Measurements from ENCODE around the gene CFAP46. TPM values are rescaled to one million over a fixed set of nuclear protein-coding genes. Genes with fewer than 3 reads are reported as not detected.
"Not testable (repeated sequence)": the region's sequence is repeated elsewhere in the genome, so short reads cannot be mapped to it uniquely, and the experiment has no call there.

The CFAP46 gene
- total and polyA plus RNA-seq, 12 donors = 0.15 to 5.5 (median 1.1) TPM; not detected in 3

- intact Hi-C loops (cut with DNase I) = no loop called here
- Histone ChIP-seq H3K36me3 (replicated peaks in 1 of 2) (no peaks in the 10 kb centered on the region), H3K27me3 (peaks cover 18% of the 10 kb centered on the region), H3K4me3 (no peak overlapping the region), H3K27ac (no peak overlapping the region), H3K9me3 (replicated peaks in 1 of 3) (no peaks in the 10 kb centered on the region), H3K4me1 (replicated peaks in 1 of 2) (no peaks in the 10 kb centered on the region)
- no peak for DNase-seq
- TF ChIP-seq POLR2A (IDR thresholded peaks at IDR 0.05) (no peak), CTCF (IDR thresholded peaks at IDR 0.05) (no peak)
- 66 to 76% (median 71%) methylated on average over 14 to 16 of the region's 16 CpGs for WGBS, 4 donors
Observed at GRCh38 chr10:132888898-132889490, 53.4 kb downstream of the CFAP46 start.

DNA sequence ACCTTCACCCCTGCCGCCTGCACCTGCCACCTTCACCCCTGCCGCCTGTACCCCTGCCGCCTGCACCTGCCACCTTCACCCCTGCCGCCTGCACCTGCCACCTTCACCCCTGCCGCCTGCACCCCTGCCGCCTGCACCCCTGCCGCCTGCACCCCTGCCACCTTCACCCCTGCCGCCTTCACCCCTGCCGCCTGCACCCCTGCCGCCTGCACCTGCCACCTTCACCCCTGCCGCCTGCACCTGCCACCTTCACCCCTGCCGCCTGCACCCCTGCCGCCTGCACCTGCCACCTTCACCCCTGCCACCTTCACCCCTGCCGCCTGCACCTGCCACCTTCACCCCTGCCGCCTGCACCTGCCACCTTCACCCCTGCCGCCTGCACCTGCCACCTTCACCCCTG is 53.9 kb downstream of the CFAP46 start:
- H3K27ac ChIP-seq; DNase-seq; intact Hi-C loops (cut with DNase I); H3K36me3 ChIP-seq (replicated peaks in 1 of 2); H3K9me3 ChIP-seq (replicated peaks in 1 of 3); H3K4me1 ChIP-seq (replicated peaks in 1 of 2); H3K4me3 ChIP-seq: not testable (repeated sequence)
- H3K27me3 ChIP-seq = peaks cover 18% of the 10 kb centered on the region
- WGBS, 4 donors = 59 to 100% (median 86%) methylated on average over 2 to 15 of the region's 16 CpGs

DNA sequence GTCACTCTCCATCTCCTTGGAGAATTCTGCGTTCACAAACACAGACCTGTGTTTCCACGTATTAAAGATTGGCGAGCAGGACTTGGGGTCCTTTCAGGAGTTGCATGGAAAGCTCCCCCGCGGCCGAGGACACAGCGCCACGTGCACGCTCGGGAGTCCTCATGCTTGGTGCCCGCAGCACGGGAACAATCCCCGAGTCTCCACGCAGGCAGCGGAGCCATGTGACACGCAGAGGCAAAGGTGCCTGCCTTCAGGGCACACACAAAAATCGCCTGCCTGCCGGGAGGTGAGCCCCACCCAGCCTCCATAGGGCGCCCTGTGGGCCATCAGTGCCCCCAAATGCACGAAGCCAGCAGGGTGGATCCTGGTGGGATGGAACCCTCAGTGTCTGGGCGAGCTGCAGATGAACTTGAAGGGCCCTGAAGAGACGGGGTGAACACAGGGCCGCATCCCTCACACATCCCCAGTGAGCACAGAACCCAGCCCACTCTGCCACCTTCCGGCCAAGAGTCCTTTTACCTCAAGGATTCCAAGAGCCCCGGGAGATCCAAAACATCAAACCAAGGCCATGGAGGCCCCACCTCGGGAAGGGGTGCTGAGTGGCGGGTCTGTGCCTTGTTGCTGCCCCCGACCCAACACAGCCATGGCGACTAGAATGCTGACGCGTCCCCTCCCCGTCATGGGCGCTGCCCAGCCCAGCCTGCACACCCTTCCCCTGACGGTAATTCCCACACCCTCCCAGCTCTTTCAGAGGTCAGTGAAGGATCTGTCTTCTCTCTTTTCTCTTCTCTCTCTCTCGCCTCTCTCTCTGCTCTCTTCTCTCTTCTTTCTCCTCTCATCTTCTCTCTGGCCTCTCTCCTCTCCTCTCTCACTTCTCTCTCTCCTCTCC is 55.9 kb downstream of the CFAP46 start:
- H3K36me3 ChIP-seq (replicated peaks in 1 of 2) = no peaks in the 10 kb centered on the region
- H3K27ac ChIP-seq = no peak overlapping the region
- H3K4me3 ChIP-seq = no peak overlapping the region
- DNase-seq = no peak
- no peaks in the 10 kb centered on the region for H3K9me3 ChIP-seq (replicated peaks in 1 of 3)
- H3K27me3 ChIP-seq = peaks cover 11% of the 10 kb centered on the region
- H3K4me1 ChIP-seq (replicated peaks in 1 of 2) = no peaks in the 10 kb centered on the region
- WGBS, 4 donors = 66 to 81% (median 71%) methylated on average over 19 to 35 of the region's 35 CpGs
- intact Hi-C loops (cut with DNase I) = no loop called here
- TF ChIP-seq CTCF (IDR thresholded peaks at IDR 0.05) = no peak
- TF ChIP-seq POLR2A (IDR thresholded peaks at IDR 0.05) = no peak

DNA sequence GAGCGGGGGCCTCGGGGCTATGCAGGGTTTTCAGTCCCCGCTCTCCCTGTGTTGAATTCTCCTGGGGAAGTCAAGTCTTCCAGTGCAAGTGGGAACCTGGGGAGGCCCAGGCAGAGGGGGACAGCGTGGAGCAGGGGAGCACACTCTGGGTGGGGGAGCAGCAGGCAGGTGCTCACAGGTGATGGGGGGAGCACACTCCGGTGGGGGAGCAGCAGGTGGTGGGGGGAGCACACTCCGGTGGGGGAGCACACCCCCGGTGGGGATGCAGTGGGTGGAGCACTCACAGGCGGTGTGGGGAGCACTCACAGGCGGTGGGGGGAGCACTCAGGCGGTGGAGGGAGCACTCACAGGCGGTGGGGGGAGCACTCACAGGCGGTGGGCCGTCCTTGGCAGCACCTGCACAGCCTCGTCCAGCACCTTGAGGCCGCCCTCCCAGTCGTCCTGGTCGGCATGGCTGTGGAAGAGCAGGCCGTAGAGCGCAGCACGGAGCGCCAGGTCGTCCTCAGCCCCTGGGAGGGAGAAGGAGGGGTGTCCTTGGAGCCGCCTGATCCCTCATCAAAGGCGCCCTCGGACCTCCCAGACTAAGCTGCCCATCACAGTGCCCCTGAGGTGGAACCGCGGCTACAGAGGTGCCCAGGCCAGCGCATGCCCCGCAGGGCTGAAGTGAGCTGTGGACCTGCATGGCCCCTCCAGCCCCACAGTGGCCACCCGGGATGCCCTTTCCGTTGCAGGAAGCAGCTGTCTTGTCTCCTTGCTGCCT is 56.7 kb downstream of the CFAP46 start:
- Histone ChIP-seq H3K4me1 (replicated peaks in 1 of 2) (no peaks in the 10 kb centered on the region), H3K4me3 (no peak overlapping the region), H3K27ac (no peak overlapping the region), H3K27me3 (peaks cover 5% of the 10 kb centered on the region), H3K36me3 (replicated peaks in 1 of 2) (no peaks in the 10 kb centered on the region), H3K9me3 (replicated peaks in 1 of 3) (no peaks in the 10 kb centered on the region)
- no peak for TF ChIP-seq CTCF (IDR thresholded peaks at IDR 0.05)
- no peak for TF ChIP-seq POLR2A (IDR thresholded peaks at IDR 0.05)
- DNase-seq = no peak
- intact Hi-C loops (cut with DNase I) = no loop called here
- 76 to 88% (median 81%) methylated on average over 6 to 31 of the region's 31 CpGs for WGBS, 4 donors

Measured in adrenal gland (tissue), 12 donors.